ENCODE data around the gene FREM3.

Gene FREM3

DNA sequence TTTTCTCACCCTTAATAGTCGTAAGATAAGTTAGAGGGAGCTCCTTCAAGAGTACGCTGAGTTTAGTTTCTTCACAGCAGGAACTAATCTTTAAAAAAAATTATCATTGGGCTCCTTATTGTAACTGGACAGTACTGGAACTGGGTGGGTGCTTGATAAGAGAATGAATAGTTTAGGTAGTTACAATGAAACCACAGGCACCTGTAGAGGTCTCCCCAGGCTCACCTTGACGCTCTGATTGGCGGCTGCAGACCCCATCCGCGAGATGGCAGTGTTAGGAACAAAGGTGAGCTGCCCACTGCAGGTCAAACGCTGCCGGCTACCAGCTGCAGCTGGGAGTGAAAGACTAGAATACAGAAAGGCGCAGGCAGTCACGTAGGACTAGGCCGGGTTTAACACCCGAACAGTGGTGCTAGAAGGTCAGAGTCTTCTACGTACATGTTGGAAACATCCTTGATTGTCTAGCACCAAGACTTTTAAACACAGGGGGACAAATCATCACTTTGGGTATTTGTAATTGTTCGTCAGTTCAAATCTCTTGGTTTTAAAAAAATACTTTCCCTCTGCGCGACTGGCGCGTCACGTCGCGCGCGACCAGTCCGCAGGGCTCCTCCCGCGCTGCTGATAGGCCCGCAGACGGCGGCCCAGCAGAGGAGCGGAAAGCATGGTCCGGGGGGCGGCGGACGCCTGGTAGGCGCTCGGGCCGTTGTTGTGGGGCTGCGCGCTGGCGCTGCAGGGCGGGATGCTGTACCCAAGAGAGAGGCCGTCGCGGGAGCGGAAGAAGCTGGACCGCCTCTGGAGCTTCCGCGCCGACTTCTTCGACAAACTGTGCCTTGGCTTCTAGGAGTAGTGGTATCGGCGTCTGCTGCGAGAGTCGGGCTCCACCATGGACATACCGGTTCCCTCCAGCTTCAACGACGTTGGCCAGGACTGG is 141.4 kb downstream of the FREM3 start:
- DNase-seq (ENCODE audit: low read depth, low spot score), result peak; percentile 35
- no peaks in the 10 kb centered on the region for H3K9me3 ChIP-seq (ENCODE audit: insufficient read depth, low read length)

DNA sequence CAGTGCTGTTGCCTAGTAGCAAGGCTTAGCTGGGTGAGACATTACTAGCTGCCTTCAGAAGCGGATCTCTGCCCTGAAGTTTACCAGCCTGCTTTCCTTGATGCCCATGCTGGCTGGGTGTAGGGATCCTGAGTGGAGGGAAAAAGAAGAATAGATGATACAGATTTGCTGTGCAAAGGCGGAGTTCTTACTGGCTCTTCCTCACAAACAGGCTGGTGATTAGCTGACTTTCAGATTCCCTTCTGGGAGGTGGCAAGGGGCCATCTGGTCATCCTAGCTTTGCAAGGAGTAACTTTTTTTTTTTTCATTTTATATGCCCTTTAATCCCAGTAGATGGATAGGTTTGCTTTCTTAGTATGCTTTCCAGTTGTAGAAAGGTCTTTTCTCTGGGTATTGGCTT is 142.2 kb downstream of the FREM3 start:
- no peaks in the 10 kb centered on the region for H3K9me3 ChIP-seq (ENCODE audit: insufficient read depth, low read length)
- no peak overlapping the region for H3K4me3 ChIP-seq (ENCODE audit: insufficient read length, low read depth)
- peaks cover 5% of the 10 kb centered on the region for H3K27me3 ChIP-seq (ENCODE audit: insufficient read depth, insufficient read length)
- no peaks in the 10 kb centered on the region for H3K4me1 ChIP-seq (ENCODE audit: insufficient read depth, insufficient read length)
- TF ChIP-seq YY1 (IDR thresholded peaks at IDR 0.05; ENCODE audit: insufficient read depth, insufficient read length) (no peak), ZNF274 (IDR thresholded peaks at IDR 0.05; ENCODE audit: low read depth, low read length) (no peak), SUZ12 (IDR thresholded peaks at IDR 0.05; ENCODE audit: extremely low read depth, insufficient read depth, insufficient read length) (no peak)
- no peak overlapping the region for H3K9ac ChIP-seq (ENCODE audit: insufficient read length, low read depth)
- H3K36me3 ChIP-seq (ENCODE audit: insufficient read depth, insufficient read length, low read length), result peaks cover 24% of the 10 kb centered on the region
- no peak for DNase-seq (ENCODE audit: low read depth, low spot score)

More for the DNA sequence above, 141.4 kb downstream of the FREM3 start:
- TF ChIP-seq SUZ12 (IDR thresholded peaks at IDR 0.05; ENCODE audit: extremely low read depth, insufficient read depth, insufficient read length) (no peak), YY1 (IDR thresholded peaks at IDR 0.05; ENCODE audit: insufficient read depth, insufficient read length) (no peak), ZNF274 (IDR thresholded peaks at IDR 0.05; ENCODE audit: low read depth, low read length) (no peak)
- Histone ChIP-seq H3K4me3 (ENCODE audit: insufficient read length, low read depth) (peak overlapping the region; percentile 34), H3K4me1 (ENCODE audit: insufficient read depth, insufficient read length) (no peaks in the 10 kb centered on the region), H3K9ac (ENCODE audit: insufficient read length, low read depth) (no peak overlapping the region), H3K36me3 (ENCODE audit: insufficient read depth, insufficient read length, low read length) (peaks cover 18% of the 10 kb centered on the region), H3K27me3 (ENCODE audit: insufficient read depth, insufficient read length) (peaks cover 5% of the 10 kb centered on the region)

DNA sequence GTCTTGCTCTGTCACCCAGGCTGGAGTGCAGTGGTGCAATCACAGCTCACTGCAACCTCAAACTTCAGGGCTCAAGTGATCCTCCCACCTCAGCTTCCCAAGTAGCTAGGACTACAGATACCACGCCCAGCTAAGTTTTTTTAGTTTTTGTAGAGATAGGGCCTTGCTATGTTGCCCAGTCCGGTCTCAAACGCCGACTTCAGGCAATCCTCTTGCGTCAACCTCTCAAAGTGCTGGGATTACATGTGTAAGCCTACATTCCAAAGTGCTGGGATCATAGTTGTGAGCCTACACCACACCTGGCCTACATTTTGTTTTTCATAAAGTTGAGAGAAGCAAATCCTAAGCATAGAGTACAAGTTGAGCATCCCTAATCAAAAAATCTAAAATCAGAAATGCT is 144.8 kb downstream of the FREM3 start:
- H3K9ac ChIP-seq (ENCODE audit: insufficient read length, low read depth), result no peak overlapping the region
- peaks cover 5% of the 10 kb centered on the region for H3K27me3 ChIP-seq (ENCODE audit: insufficient read depth, insufficient read length)
- no peaks in the 10 kb centered on the region for H3K9me3 ChIP-seq (ENCODE audit: insufficient read depth, low read length)
- no peak for DNase-seq (ENCODE audit: low read depth, low spot score)
- H3K4me3 ChIP-seq (ENCODE audit: insufficient read length, low read depth), result no peak overlapping the region
- no peak for TF ChIP-seq ZNF274 (IDR thresholded peaks at IDR 0.05; ENCODE audit: low read depth, low read length)
- TF ChIP-seq SUZ12 (IDR thresholded peaks at IDR 0.05; ENCODE audit: extremely low read depth, insufficient read depth, insufficient read length), result no peak
- no peak for TF ChIP-seq YY1 (IDR thresholded peaks at IDR 0.05; ENCODE audit: insufficient read depth, insufficient read length)
- H3K36me3 ChIP-seq (ENCODE audit: insufficient read depth, insufficient read length, low read length), result peaks cover 40% of the 10 kb centered on the region
- no peaks in the 10 kb centered on the region for H3K4me1 ChIP-seq (ENCODE audit: insufficient read depth, insufficient read length)

GRCh38 chr4:143554728-143555597 is 145.5 kb downstream of the FREM3 start:
- no peaks in the 10 kb centered on the region for H3K4me1 ChIP-seq (ENCODE audit: insufficient read depth, insufficient read length)
- H3K27me3 ChIP-seq (ENCODE audit: insufficient read depth, insufficient read length), result peaks cover 5% of the 10 kb centered on the region
- H3K4me3 ChIP-seq (ENCODE audit: insufficient read length, low read depth), result no peak overlapping the region
- H3K36me3 ChIP-seq (ENCODE audit: insufficient read depth, insufficient read length, low read length), result peaks cover 45% of the 10 kb centered on the region
- no peak overlapping the region for H3K9ac ChIP-seq (ENCODE audit: insufficient read length, low read depth)
- no peak for TF ChIP-seq YY1 (IDR thresholded peaks at IDR 0.05; ENCODE audit: insufficient read depth, insufficient read length)
- TF ChIP-seq SUZ12 (IDR thresholded peaks at IDR 0.05; ENCODE audit: extremely low read depth, insufficient read depth, insufficient read length), result no peak
- TF ChIP-seq ZNF274 (IDR thresholded peaks at IDR 0.05; ENCODE audit: low read depth, low read length), result no peak
- no peak for DNase-seq (ENCODE audit: low read depth, low spot score)
- no peaks in the 10 kb centered on the region for H3K9me3 ChIP-seq (ENCODE audit: insufficient read depth, low read length)

DNA sequence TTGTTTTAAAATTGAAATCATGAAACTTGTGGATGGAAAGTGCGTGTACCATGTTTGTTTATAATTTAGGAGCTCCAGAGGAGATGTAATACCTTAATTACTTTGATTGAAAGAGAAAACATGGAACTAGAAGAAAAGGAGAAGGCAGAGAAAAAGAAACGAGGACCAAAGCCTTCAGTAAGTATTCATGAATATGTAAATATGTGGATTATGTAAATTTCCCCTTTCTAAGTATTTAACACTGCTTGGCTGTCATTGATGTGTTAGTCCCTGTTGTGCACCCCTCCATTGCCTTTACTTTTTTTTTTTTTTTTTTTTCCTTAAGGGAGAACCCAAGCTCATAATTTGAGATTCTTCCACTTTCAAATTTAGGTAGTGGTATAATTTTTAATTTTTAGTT is 150.5 kb downstream of the FREM3 start:
- Histone ChIP-seq H3K4me1 (ENCODE audit: insufficient read depth, insufficient read length) (no peaks in the 10 kb centered on the region), H3K27me3 (ENCODE audit: insufficient read depth, insufficient read length) (no peaks in the 10 kb centered on the region), H3K36me3 (ENCODE audit: insufficient read depth, insufficient read length, low read length) (peaks cover 73% of the 10 kb centered on the region), H3K4me3 (ENCODE audit: insufficient read length, low read depth) (no peak overlapping the region), H3K9ac (ENCODE audit: insufficient read length, low read depth) (no peak overlapping the region), H3K9me3 (ENCODE audit: insufficient read depth, low read length) (no peaks in the 10 kb centered on the region)
- TF ChIP-seq SUZ12 (IDR thresholded peaks at IDR 0.05; ENCODE audit: extremely low read depth, insufficient read depth, insufficient read length), result no peak
- no peak for TF ChIP-seq YY1 (IDR thresholded peaks at IDR 0.05; ENCODE audit: insufficient read depth, insufficient read length)
- TF ChIP-seq ZNF274 (IDR thresholded peaks at IDR 0.05; ENCODE audit: low read depth, low read length), result no peak
- no peak for DNase-seq (ENCODE audit: low read depth, low spot score)

DNA sequence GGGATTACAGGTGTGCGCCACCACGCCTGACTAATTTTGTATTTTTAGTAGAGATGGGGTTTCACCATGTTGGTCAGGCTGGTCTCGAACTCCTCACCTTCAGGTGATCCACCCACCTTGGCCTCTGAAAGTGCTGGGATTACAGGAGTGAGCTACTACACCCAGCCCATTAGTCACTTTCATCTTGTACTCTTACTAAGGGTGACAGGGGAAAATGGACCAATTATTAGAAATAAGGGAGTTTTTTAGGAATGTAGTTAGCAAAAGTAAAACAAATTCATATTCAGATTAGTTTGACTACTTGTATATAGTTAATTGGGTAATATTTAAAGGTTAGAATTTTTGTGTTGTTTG is 160.8 kb downstream of the FREM3 start:
- H3K9ac ChIP-seq (ENCODE audit: insufficient read length, low read depth), result no peak overlapping the region
- H3K27me3 ChIP-seq (ENCODE audit: insufficient read depth, insufficient read length), result no peaks in the 10 kb centered on the region
- H3K4me1 ChIP-seq (ENCODE audit: insufficient read depth, insufficient read length), result no peaks in the 10 kb centered on the region
- H3K36me3 ChIP-seq (ENCODE audit: insufficient read depth, insufficient read length, low read length), result peaks cover 85% of the 10 kb centered on the region
- DNase-seq (ENCODE audit: low read depth, low spot score), result no peak
- no peak overlapping the region for H3K4me3 ChIP-seq (ENCODE audit: insufficient read length, low read depth)
- no peaks in the 10 kb centered on the region for H3K9me3 ChIP-seq (ENCODE audit: insufficient read depth, low read length)
- TF ChIP-seq YY1 (IDR thresholded peaks at IDR 0.05; ENCODE audit: insufficient read depth, insufficient read length) (no peak), ZNF274 (IDR thresholded peaks at IDR 0.05; ENCODE audit: low read depth, low read length) (no peak), SUZ12 (IDR thresholded peaks at IDR 0.05; ENCODE audit: extremely low read depth, insufficient read depth, insufficient read length) (no peak)
